ENCODE results near the gene SLC23A2.

SLC23A2 gene

DNA sequence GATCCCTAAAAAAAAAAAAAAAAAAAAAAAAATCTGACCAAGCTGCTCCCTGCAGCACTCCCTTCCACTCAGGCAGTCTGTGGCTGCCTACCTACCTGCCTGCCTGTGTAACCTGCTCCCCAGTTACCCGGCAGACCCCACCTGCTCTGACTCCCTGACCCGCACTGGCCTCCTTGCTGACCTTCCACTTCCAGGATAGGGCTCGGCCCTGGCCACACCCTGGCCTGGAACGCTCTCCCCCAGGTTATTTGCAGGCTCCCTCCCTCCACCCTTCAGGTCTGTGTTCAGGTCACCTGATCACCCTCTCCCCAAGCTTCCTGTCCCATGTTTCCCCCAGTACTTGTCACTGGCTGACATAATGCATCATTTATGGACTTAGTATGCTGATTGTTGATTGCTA is 134.3 kb downstream of the SLC23A2 start:
- H3K4me3 ChIP-seq (ENCODE audit: low read depth, low read length): no peak overlapping the region
- TF ChIP-seq, protein P1, sequence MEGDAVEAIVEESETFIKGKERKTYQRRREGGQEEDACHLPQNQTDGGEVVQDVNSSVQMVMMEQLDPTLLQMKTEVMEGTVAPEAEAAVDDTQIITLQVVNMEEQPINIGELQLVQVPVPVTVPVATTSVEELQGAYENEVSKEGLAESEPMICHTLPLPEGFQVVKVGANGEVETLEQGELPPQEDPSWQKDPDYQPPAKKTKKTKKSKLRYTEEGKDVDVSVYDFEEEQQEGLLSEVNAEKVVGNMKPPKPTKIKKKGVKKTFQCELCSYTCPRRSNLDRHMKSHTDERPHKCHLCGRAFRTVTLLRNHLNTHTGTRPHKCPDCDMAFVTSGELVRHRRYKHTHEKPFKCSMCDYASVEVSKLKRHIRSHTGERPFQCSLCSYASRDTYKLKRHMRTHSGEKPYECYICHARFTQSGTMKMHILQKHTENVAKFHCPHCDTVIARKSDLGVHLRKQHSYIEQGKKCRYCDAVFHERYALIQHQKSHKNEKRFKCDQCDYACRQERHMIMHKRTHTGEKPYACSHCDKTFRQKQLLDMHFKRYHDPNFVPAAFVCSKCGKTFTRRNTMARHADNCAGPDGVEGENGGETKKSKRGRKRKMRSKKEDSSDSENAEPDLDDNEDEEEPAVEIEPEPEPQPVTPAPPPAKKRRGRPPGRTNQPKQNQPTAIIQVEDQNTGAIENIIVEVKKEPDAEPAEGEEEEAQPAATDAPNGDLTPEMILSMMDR (IDR thresholded peaks at IDR 0.05; ENCODE audit: low read depth, low read length): no peak
- in situ Hi-C loops (cut with HindIII; ENCODE audit: low sequenced_read_pairs): no loop called here
- no peak for DNase-seq (ENCODE audit: low read depth, low spot score)

- TF ChIP-seq, protein P1 (IDR thresholded peaks at IDR 0.05; ENCODE audit: low read depth, low read length): no peak
- H3K4me3 ChIP-seq (ENCODE audit: low read depth, low read length): no peak overlapping the region
- in situ Hi-C loops (cut with HindIII; ENCODE audit: low sequenced_read_pairs): no loop called here
- DNase-seq (ENCODE audit: low read depth, low spot score): no peak
Measured at GRCh38 chr20:4866429-4866828, 134.9 kb downstream of the SLC23A2 start.

DNA sequence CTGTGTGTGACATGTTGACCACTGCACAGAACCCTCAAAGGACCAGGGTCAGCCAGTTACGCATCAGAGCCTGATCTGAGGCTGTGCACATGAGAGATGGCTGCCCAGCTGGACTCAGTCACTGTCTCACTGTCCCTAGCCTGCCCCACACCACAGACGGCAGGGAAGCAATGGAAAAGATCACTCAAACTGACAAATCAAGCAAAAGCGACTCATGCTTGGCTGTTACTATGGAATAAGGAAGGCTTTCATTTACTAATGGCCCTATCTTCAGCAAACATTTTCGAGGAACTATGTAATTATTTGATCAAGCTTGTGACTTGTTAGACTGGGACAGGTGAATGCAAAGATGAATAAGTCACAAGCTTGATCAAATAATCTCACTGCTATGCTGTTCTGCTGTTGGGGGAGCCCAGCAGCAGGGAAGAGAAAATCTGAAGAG is 137.0 kb downstream of the SLC23A2 start:
- TF ChIP-seq, protein P1 (IDR thresholded peaks at IDR 0.05; ENCODE audit: low read depth, low read length): no peak
- in situ Hi-C loops (cut with HindIII; ENCODE audit: low sequenced_read_pairs): no loop called here
- no peak overlapping the region for H3K4me3 ChIP-seq (ENCODE audit: low read depth, low read length)
- no peak for DNase-seq (ENCODE audit: low read depth, low spot score)

GRCh38 chr20:4862661-4863060 is 138.6 kb downstream of the SLC23A2 start:
- TF ChIP-seq, protein P1 (IDR thresholded peaks at IDR 0.05; ENCODE audit: low read depth, low read length): no peak
- no peak for DNase-seq (ENCODE audit: low read depth, low spot score)
- in situ Hi-C loops (cut with HindIII; ENCODE audit: low sequenced_read_pairs): no loop called here
- H3K4me3 ChIP-seq (ENCODE audit: low read depth, low read length): no peak overlapping the region

GRCh38 chr20:4861961-4862360 is 139.3 kb downstream of the SLC23A2 start:
- no peak overlapping the region for H3K4me3 ChIP-seq (ENCODE audit: low read depth, low read length)
- in situ Hi-C loops (cut with HindIII; ENCODE audit: low sequenced_read_pairs): no loop called here

DNA sequence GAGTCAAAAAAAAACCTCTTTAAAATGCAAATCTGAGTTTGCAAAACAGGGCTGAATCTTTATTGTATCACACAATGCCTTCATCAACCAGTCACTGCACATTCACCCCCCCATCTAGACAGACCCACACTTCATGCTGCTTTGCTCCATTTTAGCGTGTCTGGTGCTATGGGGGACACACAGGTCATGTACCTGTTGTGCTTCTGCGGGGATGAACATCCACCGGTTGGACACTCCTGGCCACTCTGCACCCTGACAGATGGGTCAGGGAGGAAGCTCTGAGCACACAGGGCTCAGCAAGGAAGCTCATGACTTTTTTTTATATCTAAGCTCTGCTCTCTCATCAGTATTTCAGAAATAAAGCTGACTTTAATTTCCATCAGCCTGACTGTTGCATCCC is 143.3 kb downstream of the SLC23A2 start:
- no peak overlapping the region for H3K4me3 ChIP-seq (ENCODE audit: low read depth, low read length)
- TF ChIP-seq, protein P1 (IDR thresholded peaks at IDR 0.05; ENCODE audit: low read depth, low read length): no peak
- in situ Hi-C loops (cut with HindIII; ENCODE audit: low sequenced_read_pairs): no loop called here
- DNase-seq (ENCODE audit: low read depth, low spot score): no peak

More at GRCh38 chr20:4861961-4862360, 139.3 kb downstream of the SLC23A2 start:
- DNase-seq (ENCODE audit: low read depth, low spot score): no peak
- TF ChIP-seq, protein P1 (IDR thresholded peaks at IDR 0.05; ENCODE audit: low read depth, low read length): no peak

Data from astrocyte of the spinal cord (primary cell).